ENCODE data around the gene MPDZ. TPM values are rescaled to one million over a fixed set of nuclear protein-coding genes. Genes with fewer than 3 reads are reported as not detected.
A peak's percentile ranks its signal among the peaks of the same experiment; 100 is the strongest.

The MPDZ gene
- total and polyA plus RNA-seq, 12 donors = 28.0 to 100 (median 75.4) TPM

DNA sequence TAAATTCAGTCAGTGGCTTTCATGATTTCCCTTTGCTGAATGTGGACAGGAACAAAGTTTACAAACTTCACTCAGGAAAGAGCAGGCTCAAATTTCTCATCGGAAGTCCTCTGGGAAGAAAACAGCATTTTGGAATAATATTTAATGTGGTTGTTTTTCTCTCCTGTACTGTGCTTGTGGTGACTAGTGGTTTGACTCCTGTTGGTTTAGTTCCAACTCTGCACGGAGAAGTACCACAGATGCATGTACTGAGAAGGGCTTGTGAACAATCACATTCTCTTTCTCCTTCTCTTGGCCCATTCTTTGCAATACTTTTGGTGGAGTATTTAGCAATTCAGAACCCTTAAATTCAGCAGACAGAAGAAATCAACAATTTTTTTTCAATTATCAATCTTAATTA lies 13.3 kb downstream of the MPDZ start:
- Histone ChIP-seq H3K4me3 (no peak overlapping the region), H3K9me3 (no peaks in the 10 kb centered on the region), H3K27ac (peak overlapping the region in 8 of 10 donors; percentile 1 to 51 (median 26)), H3K4me1 (peaks cover 0 to 66% (median 52%) of the 10 kb centered on the region in 9 donors), H3K27me3 (no peaks in the 10 kb centered on the region), H3K36me3 (no peaks in the 10 kb centered on the region)
- TF ChIP-seq, protein P1, sequence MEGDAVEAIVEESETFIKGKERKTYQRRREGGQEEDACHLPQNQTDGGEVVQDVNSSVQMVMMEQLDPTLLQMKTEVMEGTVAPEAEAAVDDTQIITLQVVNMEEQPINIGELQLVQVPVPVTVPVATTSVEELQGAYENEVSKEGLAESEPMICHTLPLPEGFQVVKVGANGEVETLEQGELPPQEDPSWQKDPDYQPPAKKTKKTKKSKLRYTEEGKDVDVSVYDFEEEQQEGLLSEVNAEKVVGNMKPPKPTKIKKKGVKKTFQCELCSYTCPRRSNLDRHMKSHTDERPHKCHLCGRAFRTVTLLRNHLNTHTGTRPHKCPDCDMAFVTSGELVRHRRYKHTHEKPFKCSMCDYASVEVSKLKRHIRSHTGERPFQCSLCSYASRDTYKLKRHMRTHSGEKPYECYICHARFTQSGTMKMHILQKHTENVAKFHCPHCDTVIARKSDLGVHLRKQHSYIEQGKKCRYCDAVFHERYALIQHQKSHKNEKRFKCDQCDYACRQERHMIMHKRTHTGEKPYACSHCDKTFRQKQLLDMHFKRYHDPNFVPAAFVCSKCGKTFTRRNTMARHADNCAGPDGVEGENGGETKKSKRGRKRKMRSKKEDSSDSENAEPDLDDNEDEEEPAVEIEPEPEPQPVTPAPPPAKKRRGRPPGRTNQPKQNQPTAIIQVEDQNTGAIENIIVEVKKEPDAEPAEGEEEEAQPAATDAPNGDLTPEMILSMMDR (IDR thresholded peaks at IDR 0.05) = no peak
- 21 to 29% methylated on average over 2 of the region's 2 CpGs for WGBS, 2 donors
- DNase-seq (no peak), ATAC-seq (peak in 6 of 8 donors; percentile 42 to 72 (median 65))
- intact Hi-C loops (cut with DNase I) = no loop called here

DNA sequence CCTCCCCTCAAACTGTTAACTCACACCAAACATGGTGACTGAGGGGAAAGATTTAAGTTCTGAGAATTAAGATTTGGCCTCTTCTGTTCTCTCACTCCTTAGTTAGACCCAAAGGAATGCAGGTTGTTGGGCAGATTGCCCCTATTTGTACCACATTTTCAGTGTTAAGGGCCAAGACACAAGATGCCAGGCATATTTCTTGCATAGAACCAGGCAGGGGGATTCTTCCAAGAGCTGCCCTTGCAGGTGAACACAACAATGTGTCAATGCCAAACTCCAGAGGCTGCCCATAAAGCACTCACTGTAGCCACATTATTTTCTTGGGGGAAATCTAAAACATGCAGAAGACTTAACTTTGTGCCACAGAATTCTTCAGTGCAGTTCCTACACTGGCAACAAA lies 14.7 kb downstream of the MPDZ start:
- H3K27ac ChIP-seq = peak overlapping the region in 1 of 10 donors; percentile 49

DNA sequence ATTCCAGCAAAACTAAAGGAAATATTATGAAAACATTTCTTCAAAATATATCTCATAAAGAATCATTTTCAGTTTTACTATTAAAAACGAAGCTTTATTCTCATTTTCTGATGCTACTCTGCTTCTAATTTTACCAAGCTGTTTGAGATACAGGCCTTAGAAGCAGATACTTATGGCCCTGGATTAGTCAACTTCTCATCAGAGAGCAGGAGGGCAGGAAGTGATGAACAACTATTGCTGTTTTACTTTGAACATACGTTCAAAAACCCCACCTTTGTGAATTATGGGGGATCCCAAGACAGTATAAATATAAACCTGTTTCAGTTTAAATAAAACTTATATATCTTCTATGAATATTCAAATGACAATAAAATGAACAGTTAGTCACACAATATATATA lies 16.0 kb downstream of the MPDZ start:
- peaks cover 0 to 3% (median 0%) of the 10 kb centered on the region in 9 donors for H3K36me3 ChIP-seq
- H3K9me3 ChIP-seq = no peaks in the 10 kb centered on the region
- ATAC-seq (no peak), DNase-seq (no peak)
- TF ChIP-seq, protein P1 (IDR thresholded peaks at IDR 0.05) = no peak
- no peaks in the 10 kb centered on the region for H3K27me3 ChIP-seq
- no peak overlapping the region for H3K4me3 ChIP-seq
- 55 to 73% methylated on average over 2 of the region's 2 CpGs for WGBS, 2 donors
- peaks cover 0 to 45% (median 32%) of the 10 kb centered on the region in 9 donors for H3K4me1 ChIP-seq
- intact Hi-C loops (cut with DNase I) = no loop called here
- H3K27ac ChIP-seq = no peak overlapping the region

More for the DNA sequence above, 14.7 kb downstream of the MPDZ start:
- intact Hi-C loops (cut with DNase I) = no loop called here
- Histone ChIP-seq H3K4me1 (peaks cover 0 to 57% (median 45%) of the 10 kb centered on the region in 9 donors), H3K4me3 (no peak overlapping the region), H3K27me3 (no peaks in the 10 kb centered on the region), H3K9me3 (no peaks in the 10 kb centered on the region), H3K36me3 (no peaks in the 10 kb centered on the region)
- TF ChIP-seq, protein P1 (IDR thresholded peaks at IDR 0.05) = no peak
- no peak for ATAC-seq
- DNase-seq = no peak

DNA sequence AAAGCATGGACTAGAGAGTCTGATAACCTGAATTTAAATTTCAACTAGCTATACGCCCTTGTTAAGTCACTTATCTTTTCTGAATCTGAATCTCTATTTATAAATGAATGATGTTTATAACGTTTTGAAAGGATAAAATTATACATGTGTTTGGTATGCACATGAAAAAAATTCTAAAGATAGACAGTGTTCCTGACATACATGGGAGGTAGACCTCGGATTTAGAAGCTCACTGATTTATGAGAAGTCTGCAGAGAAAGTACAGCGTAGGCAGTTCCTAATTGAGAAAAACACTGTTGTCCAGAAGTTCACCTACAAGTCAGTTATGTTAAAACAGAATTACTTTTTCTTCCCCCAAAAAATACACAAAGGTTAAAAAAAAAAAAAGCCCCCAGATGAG lies 26.6 kb downstream of the MPDZ start:
- Histone ChIP-seq H3K27ac (no peak overlapping the region), H3K4me3 (no peak overlapping the region), H3K9me3 (peaks cover 0 to 10% (median 5%) of the 10 kb centered on the region in 11 donors), H3K27me3 (no peaks in the 10 kb centered on the region), H3K36me3 (peaks cover 0 to 23% (median 0%) of the 10 kb centered on the region in 9 donors), H3K4me1 (peaks cover 0 to 21% (median 14%) of the 10 kb centered on the region in 9 donors)
- 54 to 59% methylated on average over 4 of the region's 4 CpGs for WGBS, 2 donors
- intact Hi-C loops (cut with DNase I) = loop anchor here in 2 of 10 donors (10.0 kb wide), 2 partner anchors 62 to 872 kb away; no protein-coding TSS in a partner anchor
- TF ChIP-seq, protein P1 (IDR thresholded peaks at IDR 0.05) = no peak
- DNase-seq (no peak), ATAC-seq (no peak)
